ENCODE results near the gene GOLGA6D.
"Not testable (repeated sequence)": the region's sequence is repeated elsewhere in the genome, so short reads cannot be mapped to it uniquely, and the experiment has no call there.

GOLGA6D gene

GRCh38 chr15:75328493-75329314 lies 46.1 kb downstream of the GOLGA6D start:
- in situ Hi-C loops (cut with MboI; ENCODE audit: low sequenced_read_pairs) = no loop called here

- in situ Hi-C loops (cut with MboI; ENCODE audit: low sequenced_read_pairs) = no loop called here
These were observed 46.9 kb downstream of the GOLGA6D start for GRCh38 chr15:75329571-75329970.

- in situ Hi-C loops (cut with MboI; ENCODE audit: low sequenced_read_pairs) = not testable (repeated sequence)
These were observed 49.5 kb downstream of the GOLGA6D start for GRCh38 chr15:75332093-75332492.

GRCh38 chr15:75333654-75334419 lies 51.2 kb downstream of the GOLGA6D start:
- in situ Hi-C loops (cut with MboI; ENCODE audit: low sequenced_read_pairs) = not testable (repeated sequence)

- in situ Hi-C loops (cut with MboI; ENCODE audit: low sequenced_read_pairs) = no loop called here
These were observed 52.7 kb downstream of the GOLGA6D start for GRCh38 chr15:75335313-75335704.

- in situ Hi-C loops (cut with MboI; ENCODE audit: low sequenced_read_pairs) = no loop called here
These were observed 53.2 kb downstream of the GOLGA6D start, which contains the start of gene COMMD4 for GRCh38 chr15:75335705-75336355. Gene COMMD4 (plus strand): TSS chr15:75336063. CDS start chr15:75336090, 27 bp downstream.

GRCh38 chr15:75338661-75339240 lies 56.1 kb downstream of the GOLGA6D start:
- in situ Hi-C loops (cut with MboI; ENCODE audit: low sequenced_read_pairs) = no loop called here

- in situ Hi-C loops (cut with MboI; ENCODE audit: low sequenced_read_pairs) = no loop called here
These were observed 57.1 kb downstream of the GOLGA6D start for GRCh38 chr15:75339531-75340240.

- in situ Hi-C loops (cut with MboI; ENCODE audit: low sequenced_read_pairs) = no loop called here
These were observed 59.6 kb downstream of the GOLGA6D start for GRCh38 chr15:75342221-75342620.

- in situ Hi-C loops (cut with MboI; ENCODE audit: low sequenced_read_pairs) = not testable (repeated sequence)
These were observed 61.3 kb downstream of the GOLGA6D start for GRCh38 chr15:75343953-75344352.
